Right lobe of liver (tissue), 6 donors: ENCODE data around the gene TMEM255B. TPM values are rescaled to one million over a fixed set of nuclear protein-coding genes. Genes with fewer than 3 reads are reported as not detected.

Source experiments
- ATAC-seq, 4 donors: fragments of 200-7000 bp; cut with Tn5 transposase; one replicate each; pipeline ENCODE4 v1.9.1; 2020; ENCODE audit warnings: mild to moderate bottlenecking in 4 of 4, moderate library complexity in 4 of 4
- DNase-seq, 3 donors: peaks; one replicate each; pipeline ENCODE4 v3.0.0-alpha.2; 2020
- H3K27ac ChIP-seq, 3 donors: fragments of 200-600 bp; one replicate each; pipeline ENCODE4 v1.8.0; 2022
- H3K27me3 ChIP-seq, 2 donors: fragments of 200-600 bp; one replicate each; pipeline ENCODE4 v1.8.0; 2022
- H3K36me3 ChIP-seq, 4 donors: fragments of 200-600 bp; sonication (generic) in 1 of 4; one replicate each; pipeline versions ENCODE4 v1.5.1 to v1.8.0; 2017 to 2022; ENCODE audit warnings: control low read depth in 1 of 4
- H3K4me1 ChIP-seq, 4 donors: fragments of 200-600 bp; sonication (generic) in 1 of 4; one replicate each; pipeline versions ENCODE4 v1.5.1 to v1.8.0; 2017 to 2022; ENCODE audit warnings: control low read depth in 1 of 4
- H3K4me3 ChIP-seq, 3 donors: fragments of 200-600 bp; one replicate each; pipeline ENCODE4 v1.8.0; 2022
- H3K9me3 ChIP-seq, 4 donors: fragments of 200-600 bp; sonication (generic) in 1 of 4; one replicate each; pipeline versions ENCODE4 v1.5.1 to v1.8.0; 2017 to 2022; ENCODE audit warnings: control low read depth in 1 of 4
- CTCF ChIP-seq, 4 donors: fragments of 200-600 bp in 3 of 4; fragments of 450-650 bp in 1 of 4; IDR thresholded peaks; one replicate each; pipeline versions ENCODE4 v1.5.1 to v1.8.0; 2016 to 2022; ENCODE audit warnings: antibody characterized with exemption in 4 of 4, mild to moderate bottlenecking in 2 of 4
- POLR2A ChIP-seq: fragments of 450-650 bp; IDR thresholded peaks from one replicate; pipeline ENCODE4 v1.6.1; 2017; ENCODE audit warnings: antibody characterized with exemption, mild to moderate bottlenecking
- WGBS: methylation state at CpG from one replicate; pipeline ENCODE4 v1.1.6; 2018; ENCODE audit warnings: low coverage, low lambda C conversion rate; ENCODE audit not compliant: insufficient coverage; ENCODE audit errors: missing lambda C conversion rate; 5-methylcytosine and 5-hydroxymethylcytosine counted together
- intact Hi-C, 2 donors: fragments of 100-400 bp; cut with DNase I; formaldehyde crosslinking; loops; one replicate each; pipeline versions ENCODE4 v1.11.2 to v1.14.1; 2022
- total RNA-seq, 6 experiments: library from RNA; depleted of rRNA in 2 of 6; stranded (reverse); fragments of >200 nt in 2 of 6; fragmentation: NEBNext Ultra II Directional in 3 of 6; extraction: Animal tissue kit (Norgen Biotek cat#: 25700) in 3 of 6; gene quantifications; one replicate each; pipeline versions ENCODE4 v1.1.0 to v1.2.4, GENCODE V29; 2016 to 2023
- donor health status: DM: no; HTN: yes; CAD: no.
- donor health status: DM: no; HTN: no; CAD: no.
- donor health status: DM: no; HTN: no; CAD: no.
- donor health status: DM: no; HTN: yes; CAD: no.
- donor health status: DM: no; HTN: yes; CAD: no.

Gene TMEM255B
- total RNA-seq, 6 experiments from 2014 or later, result 2.5 to 10.4 (median 6.2) TPM

GRCh38 chr13:113739527-113740285 lies 19.3 kb upstream of the TMEM255B start:
- WGBS, result 20% methylated on average over 1 of the region's 22 CpGs
- TF ChIP-seq CTCF (IDR thresholded peaks at IDR 0.05), result no peak
- TF ChIP-seq POLR2A, result no peak
- intact Hi-C loops, result no loop called here
- H3K4me1 ChIP-seq, result peaks cover 0 to 4% (median 0%) of the 10 kb centered on the region in 4 donors
- no peaks in the 10 kb centered on the region for H3K9me3 ChIP-seq
- no peak overlapping the region for H3K27ac ChIP-seq
- H3K27me3 ChIP-seq, result no peaks in the 10 kb centered on the region
- ATAC-seq, result no peak
- no peak overlapping the region for H3K4me3 ChIP-seq
- DNase-seq, result peak in 1 of 3 donors; percentile 49
- H3K36me3 ChIP-seq, result no peaks in the 10 kb centered on the region

GRCh38 chr13:113740286-113740556 lies 18.8 kb upstream of the TMEM255B start:
- H3K36me3 ChIP-seq, result no peaks in the 10 kb centered on the region
- H3K4me1 ChIP-seq, result peaks cover 0 to 4% (median 0%) of the 10 kb centered on the region in 4 donors
- WGBS, result 60% methylated on average over 5 of the region's 9 CpGs
- DNase-seq, result no peak
- H3K27ac ChIP-seq, result no peak overlapping the region
- intact Hi-C loops, result no loop called here
- no peak for TF ChIP-seq POLR2A
- TF ChIP-seq CTCF (IDR thresholded peaks at IDR 0.05), result no peak
- H3K27me3 ChIP-seq, result no peaks in the 10 kb centered on the region
- no peak for ATAC-seq
- no peaks in the 10 kb centered on the region for H3K9me3 ChIP-seq
- no peak overlapping the region for H3K4me3 ChIP-seq

- no peaks in the 10 kb centered on the region for H3K9me3 ChIP-seq
- TF ChIP-seq CTCF (IDR thresholded peaks at IDR 0.05) (no peak), POLR2A (no peak)
- DNase-seq (peak in 1 of 3 donors; percentile 39), ATAC-seq (no peak)
- H3K4me1 ChIP-seq, result peaks cover 0 to 4% (median 0%) of the 10 kb centered on the region in 4 donors
- H3K4me3 ChIP-seq, result no peak overlapping the region
- H3K36me3 ChIP-seq, result no peaks in the 10 kb centered on the region
- WGBS, result 60% methylated on average over 8 of the region's 16 CpGs
- H3K27ac ChIP-seq, result no peak overlapping the region
- intact Hi-C loops, result no loop called here
- H3K27me3 ChIP-seq, result no peaks in the 10 kb centered on the region
Observed at GRCh38 chr13:113740661-113741060, 18.4 kb upstream of the TMEM255B start.

- ATAC-seq (peak in 1 of 4 donors; percentile 35), DNase-seq (no peak)
- Histone ChIP-seq H3K36me3 (no peaks in the 10 kb centered on the region), H3K27me3 (no peaks in the 10 kb centered on the region), H3K27ac (no peak overlapping the region), H3K4me1 (peaks cover 0 to 4% (median 0%) of the 10 kb centered on the region in 4 donors), H3K9me3 (no peaks in the 10 kb centered on the region), H3K4me3 (no peak overlapping the region)
- WGBS, result 57% methylated on average over 12 of the region's 15 CpGs
- intact Hi-C loops, result no loop called here
- TF ChIP-seq CTCF (IDR thresholded peaks at IDR 0.05), result no peak
- no peak for TF ChIP-seq POLR2A
Observed at GRCh38 chr13:113741191-113741668, 17.8 kb upstream of the TMEM255B start.
